ENCODE measurements around the gene PPM1A.

PPM1A gene

DNA sequence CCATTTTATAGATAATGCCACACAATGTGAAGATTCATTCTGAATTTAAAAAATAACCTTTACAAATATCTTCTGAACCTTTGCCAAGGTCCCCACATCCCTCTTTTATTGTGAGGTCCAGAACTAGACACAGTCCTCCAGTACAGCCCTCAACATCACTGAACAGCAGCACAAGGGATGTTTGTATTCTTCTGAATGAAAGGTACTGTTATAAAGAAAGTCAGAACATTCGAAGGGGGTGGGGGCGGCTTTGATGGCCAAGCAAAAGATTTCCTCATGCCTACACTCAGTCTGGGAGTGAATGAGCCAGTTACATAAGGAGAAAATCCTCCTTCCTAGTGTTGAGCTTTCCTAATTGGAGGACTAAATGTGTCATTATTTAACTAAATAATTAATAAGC, 77.3 kb downstream of the PPM1A start:
- no peak for DNase-seq

DNA sequence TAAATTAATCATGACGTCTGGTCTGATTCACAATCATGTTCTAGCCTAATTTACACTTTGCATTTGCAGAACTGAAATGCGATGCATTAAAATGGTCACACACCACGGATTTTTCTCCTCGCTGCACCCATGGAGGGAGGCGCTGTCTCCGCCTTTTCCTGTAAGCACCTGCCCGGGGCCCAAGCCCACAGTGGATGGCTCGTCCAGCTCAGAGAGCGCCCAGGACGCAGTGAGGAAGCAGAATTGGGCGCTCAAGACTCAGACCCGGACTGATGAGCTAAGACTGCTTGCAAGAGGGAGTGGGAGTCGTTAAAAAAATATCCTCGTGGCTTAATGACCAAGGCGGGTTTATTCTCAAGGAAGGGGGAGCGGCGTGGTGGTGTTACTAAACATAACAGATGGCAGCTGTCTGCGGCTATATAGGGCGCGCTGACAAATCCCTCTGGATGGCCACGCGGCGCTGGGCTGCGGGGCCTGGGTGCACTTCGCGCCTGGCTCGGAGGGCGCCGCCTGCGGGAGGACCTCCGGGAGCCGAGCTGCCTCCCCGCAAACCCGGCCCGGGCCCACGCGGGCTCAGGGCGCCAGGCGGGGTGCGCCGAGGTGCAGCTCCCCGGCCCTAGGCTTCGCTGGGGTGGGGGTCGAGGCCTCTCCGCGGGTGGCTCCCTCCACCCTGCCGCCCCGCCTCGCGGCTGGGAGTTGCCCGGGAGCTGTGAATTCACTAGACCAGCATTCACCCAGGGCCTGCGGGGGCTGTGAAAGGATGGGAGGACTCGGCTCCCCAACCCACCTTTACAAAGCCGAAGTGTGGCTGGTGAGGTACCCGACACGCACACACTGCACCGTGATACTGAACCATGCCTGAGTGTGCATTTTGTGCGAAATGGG, 78.7 kb downstream of the PPM1A start:
- peak; percentile 74 for DNase-seq

DNA sequence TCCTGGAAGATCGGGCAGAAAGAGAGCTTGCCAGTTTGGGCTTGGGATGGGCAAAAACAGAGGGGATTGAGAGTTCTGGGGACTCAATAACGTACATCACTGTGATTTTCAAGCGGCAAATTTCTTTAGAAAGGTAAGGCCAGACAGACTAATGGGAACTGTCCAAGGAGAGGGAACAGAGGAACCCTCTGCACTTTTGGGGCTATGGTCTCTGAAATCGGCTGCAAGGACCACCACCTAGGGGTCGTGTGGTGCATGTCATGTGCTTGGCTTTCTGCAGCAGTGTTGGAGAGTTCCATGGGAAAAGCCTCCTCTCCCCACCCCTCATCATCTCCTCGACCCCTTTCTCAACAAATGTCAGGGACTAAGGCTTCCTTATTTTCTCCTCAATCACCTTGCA, 79.6 kb downstream of the PPM1A start:
- no peak for DNase-seq

DNA sequence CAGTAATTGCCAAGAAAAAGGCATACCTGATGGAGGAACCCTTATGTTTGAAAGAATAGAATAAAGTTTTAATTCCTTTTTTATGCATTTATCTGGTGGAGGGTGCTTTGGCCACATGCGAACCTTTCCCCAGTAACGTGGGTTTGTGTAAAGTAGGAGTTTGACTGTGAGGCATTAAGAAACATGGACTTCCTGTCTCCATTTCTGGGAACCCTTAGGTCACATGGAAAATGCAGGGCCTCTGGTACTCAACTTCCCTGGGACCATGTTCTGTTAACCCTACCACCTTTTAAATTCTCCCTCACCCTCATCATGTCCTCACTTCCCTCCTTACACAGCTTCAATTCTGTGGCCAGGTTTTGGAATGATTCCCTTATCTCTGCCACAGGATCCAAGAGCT, 80.3 kb downstream of the PPM1A start:
- DNase-seq, result no peak

DNA sequence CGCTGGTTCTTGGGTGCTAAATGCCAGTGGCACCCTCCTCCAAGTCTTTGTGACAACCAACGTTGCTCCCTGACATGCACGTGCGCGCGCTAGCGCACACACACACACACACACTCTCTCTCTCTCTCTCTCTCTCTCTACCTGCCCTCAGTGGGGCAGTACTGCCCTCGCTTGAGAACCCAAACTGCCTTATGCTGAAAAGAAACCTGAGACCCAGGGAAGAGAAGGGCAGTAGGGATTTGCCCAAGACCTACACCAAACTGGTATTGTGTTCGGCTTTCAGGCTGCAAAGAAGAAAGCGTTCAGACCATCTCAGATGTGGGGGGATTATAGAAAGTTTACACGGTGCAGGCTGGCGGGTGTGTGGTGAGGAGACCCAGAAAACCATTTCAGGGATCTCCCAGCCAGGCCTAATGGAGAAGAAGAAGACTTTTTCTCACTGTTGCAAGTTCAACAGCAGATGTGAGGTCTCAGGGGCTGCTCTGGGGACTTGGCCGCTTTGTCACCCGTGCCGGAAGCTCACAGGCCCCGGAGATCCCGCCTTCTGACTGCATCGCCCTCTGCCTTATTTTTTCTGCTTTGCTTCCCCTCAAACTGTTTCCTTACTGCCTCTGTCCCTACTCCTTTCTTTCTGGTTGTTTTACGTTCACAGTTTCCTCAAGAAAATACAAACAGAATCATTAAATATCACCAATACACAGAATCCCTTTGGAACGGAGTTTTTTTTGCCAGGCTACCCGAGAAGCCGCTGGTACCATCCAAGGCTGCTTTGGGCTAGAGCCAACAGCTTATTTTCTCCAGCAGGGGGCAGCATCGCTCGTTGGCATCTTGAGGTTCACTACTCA, 82.4 kb downstream of the PPM1A start:
- DNase-seq, result peak; percentile 81

DNA sequence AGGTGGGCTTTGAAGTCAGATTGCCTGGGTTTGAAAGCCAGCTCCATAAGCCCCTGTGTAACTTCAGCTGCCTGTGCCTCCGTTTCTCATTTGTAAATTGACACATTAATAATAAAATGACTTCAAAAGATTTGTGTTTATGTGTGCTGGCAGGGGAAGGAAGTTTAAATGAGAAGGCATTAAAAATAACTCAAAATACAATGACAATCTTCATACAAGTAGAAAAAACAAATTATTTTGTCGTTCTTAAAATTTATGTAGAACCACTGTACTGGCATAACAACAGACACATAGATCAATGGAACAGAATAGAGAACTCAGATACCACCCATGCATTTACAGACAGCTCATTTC, 83.0 kb downstream of the PPM1A start:
- no peak for DNase-seq

DNA sequence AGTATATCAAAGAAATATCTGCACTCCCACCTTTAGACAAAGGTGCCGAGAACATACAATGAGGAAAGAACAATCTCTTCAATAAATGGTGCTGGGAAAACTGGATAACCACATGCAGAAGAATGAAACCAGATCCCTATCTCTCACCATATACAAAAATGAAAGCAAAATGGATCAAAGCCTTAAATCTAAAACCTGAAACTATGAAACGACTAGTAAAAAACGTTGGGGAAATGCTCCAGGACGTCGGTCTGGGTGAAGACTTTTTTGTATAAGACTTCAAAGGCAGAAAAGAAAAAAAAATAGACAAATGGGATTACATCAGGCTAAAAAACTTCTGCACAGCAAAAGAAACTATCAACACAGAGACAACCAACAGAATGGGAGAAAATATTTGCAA, 83.8 kb downstream of the PPM1A start:
- DNase-seq, result no peak

DNA sequence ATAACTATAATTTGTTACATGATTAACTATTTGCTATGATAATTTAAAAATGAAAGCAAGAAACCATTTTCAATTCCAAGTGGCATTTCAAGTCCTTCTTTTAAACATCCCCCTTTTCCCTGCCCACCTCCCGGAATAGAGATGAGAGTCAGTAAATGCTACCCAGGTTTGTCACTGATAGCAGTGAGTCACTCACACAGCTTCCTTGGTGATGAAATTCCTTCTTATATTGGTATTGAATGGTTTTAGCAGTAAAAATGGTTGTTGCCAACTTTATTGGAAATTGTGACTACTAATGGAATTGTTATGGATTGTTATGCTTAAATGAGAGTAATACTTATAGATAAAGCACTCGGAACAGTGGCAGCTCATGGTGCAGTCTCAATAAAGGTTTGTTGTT, 90.5 kb downstream of the PPM1A start:
- DNase-seq, result no peak

DNA sequence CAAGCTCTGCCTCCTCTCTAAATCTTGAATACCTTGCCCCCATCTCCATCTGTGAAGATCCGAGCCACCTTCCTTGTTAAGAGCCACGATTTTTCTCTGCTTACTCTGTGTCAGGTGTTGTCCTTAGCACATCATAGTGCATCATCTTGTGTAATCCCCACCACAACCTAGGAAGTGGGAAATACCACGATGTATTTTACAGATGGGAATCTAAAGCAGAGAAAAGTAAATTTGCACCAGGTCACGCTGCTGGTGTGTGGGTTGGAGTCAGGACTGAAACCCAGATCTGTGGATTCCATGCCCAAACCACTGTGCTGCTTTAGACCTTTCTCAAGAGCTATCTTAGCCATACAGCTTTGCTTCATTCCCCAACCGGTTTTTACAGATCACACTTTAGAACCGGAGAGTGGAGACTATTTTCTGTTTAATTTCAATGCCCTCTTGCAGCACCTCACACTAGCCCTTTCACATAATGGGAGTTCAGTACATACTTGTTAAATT, 94.6 kb downstream of the PPM1A start:
- no peak for DNase-seq

DNA sequence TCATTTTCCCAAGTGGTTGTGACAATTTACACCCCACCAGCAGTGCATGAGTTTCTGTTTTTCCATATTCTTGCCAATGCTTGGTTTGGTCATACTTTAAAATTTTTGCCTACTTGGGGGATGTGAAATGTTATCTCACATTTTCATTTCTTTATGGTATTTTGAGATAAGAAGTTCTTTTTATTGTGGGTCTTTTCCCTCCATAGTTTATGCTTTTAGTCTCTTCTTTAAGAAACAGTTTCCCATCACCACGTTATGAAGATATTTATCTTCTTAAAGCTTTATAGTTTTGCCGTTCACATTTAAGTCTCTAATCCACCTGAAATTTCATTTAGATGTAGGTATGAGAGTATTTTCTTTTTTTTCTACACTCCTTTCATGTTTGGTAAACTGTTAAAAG, 95.7 kb downstream of the PPM1A start:
- no peak for DNase-seq

DNA sequence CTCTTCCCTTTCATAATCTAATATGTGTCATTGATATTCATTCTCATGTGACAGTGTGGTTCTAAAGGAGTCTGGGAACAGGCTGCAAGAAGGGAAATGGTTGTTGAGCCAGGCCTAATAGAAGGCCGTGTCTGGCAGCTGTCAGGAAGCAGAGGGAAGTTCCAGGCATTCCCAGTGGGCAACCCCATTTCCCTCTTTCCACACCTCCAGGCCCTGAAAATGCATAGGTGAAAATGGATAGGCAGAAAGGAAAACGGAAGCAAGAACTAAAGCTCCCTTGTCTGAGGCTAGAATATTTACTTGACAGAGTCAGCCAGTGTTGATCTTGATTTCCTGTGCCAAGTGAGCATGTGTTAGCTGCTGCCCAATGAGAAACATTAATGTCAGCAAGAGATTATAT, 97.7 kb downstream of the PPM1A start:
- no peak for DNase-seq

DNA sequence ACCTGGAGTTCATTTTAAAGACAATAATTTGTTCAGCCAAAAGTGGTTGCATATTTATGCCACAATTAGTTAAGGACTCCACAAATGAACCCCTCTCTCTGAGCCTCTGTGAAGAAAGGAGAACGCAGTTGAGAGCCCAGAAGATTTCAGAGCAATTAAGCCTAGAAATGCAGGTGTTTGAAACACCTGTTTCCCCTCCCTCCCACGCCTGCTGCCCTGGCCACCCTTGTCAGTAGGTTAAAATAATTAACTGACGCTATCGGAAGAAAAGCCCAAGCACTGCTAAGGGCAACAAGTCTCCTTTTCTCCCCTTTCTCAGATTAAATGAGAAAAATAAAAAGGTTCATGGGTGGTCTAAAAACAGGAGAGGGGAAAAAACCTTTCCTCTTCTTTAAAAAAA, 99.2 kb downstream of the PPM1A start:
- DNase-seq, result peak; percentile 47

Data from NCI-H748 treated with DMSO at 0.1 percent for 48 hours (cell line).